Endothelial cell of umbilical vein (primary cell): Measurements from ENCODE around the gene GPRASP1.

Source experiments
- EZH2 ChIP-seq: IDR thresholded peaks from 2 replicates; pipeline ENCODE4 v1.6.1; 2012; ENCODE audit warnings: borderline replicate concordance, low read depth, mild to moderate bottlenecking, moderate library complexity, low read length, inconsistent platforms; ENCODE audit not compliant: severe bottlenecking
- FOS ChIP-seq: IDR thresholded peaks from 2 replicates; pipeline ENCODE4 v1.6.1; 2011; ENCODE audit warnings: mild to moderate bottlenecking, low read length, moderate library complexity, borderline replicate concordance; ENCODE audit not compliant: insufficient read depth
- MYC ChIP-seq: IDR thresholded peaks from one replicate; pipeline ENCODE4 v1.6.1; 2011; ENCODE audit warnings: mild to moderate bottlenecking, low read depth, low read length
- POLR2A ChIP-seq: IDR thresholded peaks from 2 replicates; pipeline ENCODE4 v1.6.1; 2012; ENCODE audit warnings: low read depth, mild to moderate bottlenecking, control low read depth, low read length
- POLR2AphosphoS5 ChIP-seq: IDR thresholded peaks from 2 replicates; pipeline ENCODE4 v1.6.1; 2012; ENCODE audit warnings: low read depth, mild to moderate bottlenecking, control low read depth, low read length, moderate library complexity; ENCODE audit not compliant: insufficient read depth
- TF ChIP-seq, protein P1 (sequence below), 2 donors: IDR thresholded peaks; 1 replicate in 1 of 2; 2 replicates in 1 of 2; pipeline ENCODE4 v1.5.1; 2011; ENCODE audit warnings: low read length in 2 of 2, mild to moderate bottlenecking in 2 of 2, moderate library complexity in 2 of 2, control low read depth in 1 of 2, inconsistent platforms in 1 of 2, low read depth in 1 of 2; ENCODE audit not compliant: insufficient read depth in 1 of 2; ENCODE audit errors: extremely low read depth in 1 of 2
- TF ChIP-seq, protein P2 (sequence below): IDR thresholded peaks from 2 replicates; pipeline ENCODE4 v1.6.1; 2011; ENCODE audit not compliant: insufficient read depth, insufficient read length

DNA sequence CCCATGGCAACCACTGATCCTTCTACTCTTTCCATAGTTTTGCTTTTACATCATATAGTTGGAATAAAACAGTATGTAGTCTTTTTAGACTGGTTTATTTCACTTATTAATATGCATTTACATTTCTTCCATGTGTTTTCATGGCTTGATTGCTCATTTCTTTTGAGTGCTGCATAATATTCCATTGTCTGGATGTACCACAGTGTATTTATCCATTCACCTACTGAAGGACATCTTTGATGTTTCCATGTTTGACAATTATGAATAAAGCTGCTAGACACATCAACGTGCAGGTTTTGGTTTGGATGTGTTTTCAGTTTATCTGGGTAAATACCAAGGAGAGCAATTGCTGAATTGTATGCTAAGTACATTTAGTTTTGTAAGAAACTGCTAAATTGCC is 13.7 kb upstream of the GPRASP1 start:
- TF ChIP-seq, protein P1, sequence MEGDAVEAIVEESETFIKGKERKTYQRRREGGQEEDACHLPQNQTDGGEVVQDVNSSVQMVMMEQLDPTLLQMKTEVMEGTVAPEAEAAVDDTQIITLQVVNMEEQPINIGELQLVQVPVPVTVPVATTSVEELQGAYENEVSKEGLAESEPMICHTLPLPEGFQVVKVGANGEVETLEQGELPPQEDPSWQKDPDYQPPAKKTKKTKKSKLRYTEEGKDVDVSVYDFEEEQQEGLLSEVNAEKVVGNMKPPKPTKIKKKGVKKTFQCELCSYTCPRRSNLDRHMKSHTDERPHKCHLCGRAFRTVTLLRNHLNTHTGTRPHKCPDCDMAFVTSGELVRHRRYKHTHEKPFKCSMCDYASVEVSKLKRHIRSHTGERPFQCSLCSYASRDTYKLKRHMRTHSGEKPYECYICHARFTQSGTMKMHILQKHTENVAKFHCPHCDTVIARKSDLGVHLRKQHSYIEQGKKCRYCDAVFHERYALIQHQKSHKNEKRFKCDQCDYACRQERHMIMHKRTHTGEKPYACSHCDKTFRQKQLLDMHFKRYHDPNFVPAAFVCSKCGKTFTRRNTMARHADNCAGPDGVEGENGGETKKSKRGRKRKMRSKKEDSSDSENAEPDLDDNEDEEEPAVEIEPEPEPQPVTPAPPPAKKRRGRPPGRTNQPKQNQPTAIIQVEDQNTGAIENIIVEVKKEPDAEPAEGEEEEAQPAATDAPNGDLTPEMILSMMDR (IDR thresholded peaks at IDR 0.05; ENCODE audit: extremely low read depth in 1 of 2, insufficient read depth in 1 of 2, low read depth in 1 of 2, low read length in 2 of 2) = no peak
- TF ChIP-seq EZH2 (no peak), POLR2A (no peak), FOS (no peak), POLR2AphosphoS5 (no peak), MYC (no peak)
- TF ChIP-seq, protein P2, sequence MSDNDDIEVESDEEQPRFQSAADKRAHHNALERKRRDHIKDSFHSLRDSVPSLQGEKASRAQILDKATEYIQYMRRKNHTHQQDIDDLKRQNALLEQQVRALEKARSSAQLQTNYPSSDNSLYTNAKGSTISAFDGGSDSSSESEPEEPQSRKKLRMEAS = no peak
